ENCODE results near the gene OR1E1.
A peak's percentile ranks its signal among the peaks of the same experiment; 100 is the strongest.
"Not testable (repeated sequence)": the region's sequence is repeated elsewhere in the genome, so short reads cannot be mapped to it uniquely, and the experiment has no call there.

The OR1E1 gene, protein sequence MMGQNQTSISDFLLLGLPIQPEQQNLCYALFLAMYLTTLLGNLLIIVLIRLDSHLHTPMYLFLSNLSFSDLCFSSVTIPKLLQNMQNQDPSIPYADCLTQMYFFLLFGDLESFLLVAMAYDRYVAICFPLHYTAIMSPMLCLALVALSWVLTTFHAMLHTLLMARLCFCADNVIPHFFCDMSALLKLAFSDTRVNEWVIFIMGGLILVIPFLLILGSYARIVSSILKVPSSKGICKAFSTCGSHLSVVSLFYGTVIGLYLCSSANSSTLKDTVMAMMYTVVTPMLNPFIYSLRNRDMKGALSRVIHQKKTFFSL

DNA sequence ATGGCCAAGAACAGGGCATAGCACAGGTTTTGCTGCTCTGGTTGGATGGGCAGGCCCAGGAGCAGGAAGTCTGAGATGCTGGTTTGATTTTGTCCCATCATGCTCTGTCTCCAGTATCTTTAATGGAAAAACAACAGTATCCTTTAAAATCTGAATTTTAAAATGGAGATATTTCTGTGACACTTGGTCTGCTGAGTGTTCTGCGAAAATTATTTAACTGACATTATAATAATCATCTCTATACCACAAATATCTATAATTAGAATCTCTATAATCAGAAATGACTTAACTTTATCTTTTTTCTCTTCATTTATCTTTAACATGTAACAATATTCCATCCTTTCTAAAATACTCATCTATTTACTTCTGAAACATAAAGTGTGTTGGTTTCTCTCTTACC lies at the start of gene OR1E1:
Gene OR1E1, minus strand, starts transcription at position 101 of the 400 bp plus-strand sequence. Its CDS starts 0 bp downstream, at position 101.
- Mint-ChIP-seq H3K27ac (no peak within 1 kb of the TSS), H3K4me3 (no peak within 1 kb of the TSS)
- no peak for ATAC-seq

DNA sequence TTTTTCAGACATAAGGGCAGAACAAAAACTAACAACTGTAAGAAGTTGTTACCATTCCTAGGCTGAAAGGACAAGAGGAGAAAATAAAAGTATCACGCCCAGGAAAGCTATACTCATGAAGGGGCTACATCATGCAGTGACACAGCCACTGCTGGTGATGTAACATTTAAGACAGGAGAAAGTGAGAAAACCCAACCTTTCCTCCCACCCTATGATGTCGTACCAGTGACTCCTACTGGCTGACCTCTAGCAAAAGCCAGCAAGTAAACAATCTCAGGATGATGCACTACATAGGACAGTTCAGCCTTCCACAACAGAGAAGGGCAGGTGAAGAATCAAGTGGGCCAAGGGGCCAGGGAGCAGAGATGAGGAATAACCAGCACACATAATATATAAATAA lies 49.4 kb upstream of the OR1E1 start:
- Mint-ChIP-seq H3K36me3 (peaks cover 5% of the 10 kb centered on the region), H3K4me3 (no peak overlapping the region), H3K27ac (no peak overlapping the region), H3K4me1 (no peaks in the 10 kb centered on the region), H3K9me3 (no peaks in the 10 kb centered on the region)
- ATAC-seq (peak; percentile 42), DNase-seq (ENCODE audit: low spot score in 2 of 2) (no peak)

More for the DNA sequence above, at the start of gene OR1E1:
- DNase-seq (ENCODE audit: low spot score in 2 of 2): no peak
- no peaks in the 10 kb centered on the region for H3K36me3 Mint-ChIP-seq
- no peaks in the 10 kb centered on the region for H3K4me1 Mint-ChIP-seq
- peaks cover 3% of the 10 kb centered on the region for H3K9me3 Mint-ChIP-seq

DNA sequence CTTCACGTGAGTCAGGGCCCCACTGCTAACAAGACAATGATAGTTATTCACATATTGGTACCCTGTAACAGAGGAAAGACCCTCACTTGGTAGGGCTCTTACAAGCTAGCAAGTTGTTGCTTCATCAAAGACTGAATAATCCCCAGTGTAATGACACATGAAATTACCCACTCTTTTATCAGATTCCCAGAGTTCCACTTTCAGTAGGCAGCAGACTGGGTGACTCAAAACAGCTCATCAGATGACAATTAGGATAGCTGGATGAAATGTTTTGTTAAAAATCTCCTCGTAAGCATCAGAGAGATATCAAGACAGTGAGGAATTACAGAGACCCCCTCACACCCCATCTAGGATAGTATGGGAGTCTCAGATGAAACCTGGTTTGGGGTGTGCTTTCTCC lies 42.2 kb upstream of the OR1E1 start:
- Mint-ChIP-seq H3K9me3 (no peaks in the 10 kb centered on the region), H3K4me3 (no peak overlapping the region), H3K27ac (no peak overlapping the region), H3K4me1 (no peaks in the 10 kb centered on the region), H3K36me3 (no peaks in the 10 kb centered on the region)
- ATAC-seq (no peak), DNase-seq (ENCODE audit: low spot score in 2 of 2) (no peak)

DNA sequence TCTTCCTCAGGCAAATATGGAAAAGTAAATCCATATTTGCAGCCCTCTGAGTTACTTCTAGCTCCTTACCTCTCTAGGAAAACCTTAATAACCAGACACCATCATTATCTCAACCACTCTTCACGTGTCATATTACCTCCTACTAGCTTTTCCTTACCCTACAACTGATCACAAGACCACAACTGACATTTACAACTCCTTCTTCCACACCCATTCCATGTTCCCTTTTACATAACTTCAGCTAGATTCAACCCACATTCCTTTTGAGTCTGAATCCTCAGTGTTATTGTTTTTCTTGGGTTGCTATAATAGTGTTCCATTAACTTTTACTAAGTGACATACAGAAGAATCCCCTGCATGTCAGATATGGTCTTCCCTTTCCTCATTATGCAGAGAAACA lies 40.2 kb upstream of the OR1E1 start:
- H3K36me3 Mint-ChIP-seq: no peaks in the 10 kb centered on the region
- ATAC-seq (no peak), DNase-seq (ENCODE audit: low spot score in 2 of 2) (no peak)
- no peaks in the 10 kb centered on the region for H3K4me1 Mint-ChIP-seq
- H3K27ac Mint-ChIP-seq: no peak overlapping the region
- no peaks in the 10 kb centered on the region for H3K9me3 Mint-ChIP-seq
- no peak overlapping the region for H3K4me3 Mint-ChIP-seq

DNA sequence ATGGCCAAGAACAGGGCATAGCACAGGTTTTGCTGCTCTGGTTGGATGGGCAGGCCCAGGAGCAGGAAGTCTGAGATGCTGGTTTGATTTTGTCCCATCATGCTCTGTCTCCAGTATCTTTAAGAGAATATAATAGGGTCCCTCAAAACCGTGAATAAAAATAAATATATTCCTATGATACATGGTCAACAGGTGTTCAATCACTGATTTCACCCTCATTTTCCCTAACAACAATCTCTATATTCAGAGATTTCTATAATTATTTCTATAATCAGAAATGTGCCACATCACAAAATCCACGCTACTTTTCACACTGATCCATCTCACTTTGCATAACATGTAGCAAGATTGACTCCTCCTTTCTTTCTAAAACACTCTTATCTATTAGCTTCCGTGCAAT lies 35.5 kb upstream of the OR1E1 start, which contains the start of gene OR1E2:
Gene OR1E2, minus strand, starts transcription at position 101 of the 400 bp plus-strand sequence. Its CDS starts 0 bp downstream, at position 101.
- no peaks in the 10 kb centered on the region for H3K4me1 Mint-ChIP-seq
- no peak for ATAC-seq

DNA sequence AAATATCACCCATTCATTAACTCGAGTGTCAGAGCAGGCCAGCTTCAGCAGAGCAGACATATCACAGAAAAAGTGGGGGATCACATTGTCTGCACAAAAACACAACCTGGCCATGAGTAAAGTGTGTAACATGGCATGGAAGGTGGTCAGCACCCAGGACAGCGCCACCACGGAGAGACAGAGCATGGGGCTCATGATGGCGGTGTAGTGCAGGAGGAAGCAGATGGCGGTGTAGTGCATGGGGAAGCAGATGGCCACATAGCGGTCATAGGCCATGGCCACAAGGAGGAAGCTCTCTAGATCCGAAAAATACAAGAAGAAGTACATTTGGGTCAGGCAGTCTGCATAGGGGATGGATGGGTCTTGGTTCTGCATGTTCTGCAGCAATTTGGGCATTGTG lies 35.0 kb upstream of the OR1E1 start:
- not testable (repeated sequence) for H3K27ac Mint-ChIP-seq
- peak; percentile 40 for ATAC-seq

More for the DNA sequence above, 35.5 kb upstream of the OR1E1 start, which contains the start of gene OR1E2:
- Mint-ChIP-seq H3K9me3 (no peaks in the 10 kb centered on the region), H3K36me3 (no peaks in the 10 kb centered on the region), H3K4me3 (no peak within 1 kb of the TSS), H3K27ac (no peak within 1 kb of the TSS)
- no peak for DNase-seq (ENCODE audit: low spot score in 2 of 2)

DNA sequence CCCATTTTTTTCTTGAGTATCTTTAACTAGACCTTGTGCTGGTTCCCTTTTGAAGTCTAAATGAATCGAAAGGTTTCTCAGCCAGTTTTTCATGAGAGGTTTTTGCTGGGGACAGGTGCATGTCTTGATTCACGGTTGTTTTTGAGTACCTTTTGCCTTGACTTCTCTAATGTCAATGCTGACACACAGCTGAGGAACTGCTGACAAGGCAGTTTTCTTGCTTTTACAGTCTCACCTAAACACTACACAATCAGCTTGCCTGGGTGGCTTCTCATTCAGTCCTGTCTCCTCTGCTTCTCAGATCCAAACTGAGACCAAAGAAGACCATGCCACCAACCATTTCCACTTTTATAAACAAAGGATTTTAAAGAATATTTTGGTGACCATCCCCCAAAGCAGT lies 20.0 kb upstream of the OR1E1 start:
- Mint-ChIP-seq H3K4me1 (no peaks in the 10 kb centered on the region), H3K27ac (no peak overlapping the region), H3K36me3 (no peaks in the 10 kb centered on the region), H3K9me3 (peaks cover 2% of the 10 kb centered on the region), H3K4me3 (no peak overlapping the region)
- DNase-seq (ENCODE audit: low spot score in 2 of 2): no peak
- ATAC-seq: no peak

More for the DNA sequence above, 35.0 kb upstream of the OR1E1 start:
- not testable (repeated sequence) for H3K9me3 Mint-ChIP-seq; H3K4me3 Mint-ChIP-seq; H3K36me3 Mint-ChIP-seq; H3K4me1 Mint-ChIP-seq; DNase-seq (ENCODE audit: low spot score in 2 of 2)

DNA sequence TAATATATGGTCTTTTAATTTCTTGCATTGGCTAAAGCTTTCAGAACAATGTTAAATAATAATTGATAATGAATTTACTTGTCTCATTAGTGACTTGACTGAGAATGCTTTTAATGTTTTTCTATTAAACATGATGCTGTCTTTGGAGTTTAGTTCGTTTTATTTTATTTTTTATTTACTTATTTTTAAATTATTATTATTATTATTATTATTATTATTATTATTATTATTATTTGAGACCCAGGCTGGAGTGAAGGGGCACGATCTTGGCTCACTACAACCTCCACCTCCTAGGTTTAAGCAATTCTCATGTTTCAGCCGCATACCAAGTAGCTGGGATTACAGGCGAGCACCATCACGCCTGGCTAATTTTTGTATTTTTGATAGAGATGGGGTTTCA lies 17.4 kb upstream of the OR1E1 start:
- Mint-ChIP-seq H3K4me3 (no peak overlapping the region), H3K9me3 (no peaks in the 10 kb centered on the region), H3K36me3 (no peaks in the 10 kb centered on the region), H3K27ac (no peak overlapping the region), H3K4me1 (peaks cover 5% of the 10 kb centered on the region)
- ATAC-seq (no peak), DNase-seq (ENCODE audit: low spot score in 2 of 2) (no peak)

DNA sequence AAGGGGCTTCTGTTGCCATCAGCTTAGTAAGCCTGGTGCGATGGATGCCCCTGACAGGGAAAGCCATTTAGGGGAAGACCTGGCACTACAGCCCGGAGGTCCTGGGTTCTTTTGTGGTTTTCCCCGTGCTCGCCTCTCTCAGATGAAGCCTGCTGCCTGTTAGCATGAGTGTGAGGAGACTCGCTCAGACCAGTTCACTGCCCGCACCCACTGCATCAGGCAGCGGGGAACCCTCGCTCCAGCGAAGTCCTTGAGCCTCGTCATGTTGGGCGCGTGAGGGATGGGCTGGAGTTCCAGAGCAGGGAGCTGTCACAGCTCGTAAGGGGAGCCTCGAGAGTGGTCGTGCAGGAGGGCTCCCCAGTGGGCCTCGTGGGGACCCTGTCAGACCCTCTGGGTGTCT lies 14.0 kb upstream of the OR1E1 start:
- not testable (repeated sequence) for H3K4me3 Mint-ChIP-seq, H3K9me3 Mint-ChIP-seq

DNA sequence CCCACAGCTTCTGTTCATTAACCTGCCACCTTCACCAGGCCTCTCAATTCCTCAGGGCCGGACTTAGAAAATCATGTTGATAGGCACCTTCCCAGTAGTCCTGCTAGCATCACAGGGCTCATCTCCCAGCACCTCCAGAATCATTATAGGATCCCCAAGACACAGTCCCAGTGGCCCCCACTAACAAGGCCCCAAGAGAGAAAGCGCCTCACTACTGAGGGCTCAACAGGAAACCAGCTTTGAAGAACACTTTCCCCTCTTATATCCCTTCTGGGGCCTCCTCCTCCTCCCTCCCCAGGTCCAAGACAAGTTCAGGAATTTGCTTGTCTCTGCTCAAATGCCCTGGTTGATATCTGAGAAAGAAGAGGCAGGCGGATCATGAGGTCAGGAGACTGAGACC lies 12.9 kb upstream of the OR1E1 start, which contains the start of gene OR3A3:
Gene OR3A3, plus strand, starts transcription at position 301 of the 400 bp plus-strand sequence.
- peaks cover 6% of the 10 kb centered on the region for H3K9me3 Mint-ChIP-seq
- H3K4me1 Mint-ChIP-seq: peaks cover 5% of the 10 kb centered on the region
- no peak within 1 kb of the TSS for H3K27ac Mint-ChIP-seq
- DNase-seq (ENCODE audit: low spot score in 2 of 2): no peak
- no peaks in the 10 kb centered on the region for H3K36me3 Mint-ChIP-seq
- H3K4me3 Mint-ChIP-seq: no peak within 1 kb of the TSS
- no peak for ATAC-seq

More for the DNA sequence above, 14.0 kb upstream of the OR1E1 start:
- H3K36me3 Mint-ChIP-seq; H3K4me1 Mint-ChIP-seq; H3K27ac Mint-ChIP-seq; DNase-seq (ENCODE audit: low spot score in 2 of 2): not testable (repeated sequence)
- ATAC-seq: peak; percentile 11

DNA sequence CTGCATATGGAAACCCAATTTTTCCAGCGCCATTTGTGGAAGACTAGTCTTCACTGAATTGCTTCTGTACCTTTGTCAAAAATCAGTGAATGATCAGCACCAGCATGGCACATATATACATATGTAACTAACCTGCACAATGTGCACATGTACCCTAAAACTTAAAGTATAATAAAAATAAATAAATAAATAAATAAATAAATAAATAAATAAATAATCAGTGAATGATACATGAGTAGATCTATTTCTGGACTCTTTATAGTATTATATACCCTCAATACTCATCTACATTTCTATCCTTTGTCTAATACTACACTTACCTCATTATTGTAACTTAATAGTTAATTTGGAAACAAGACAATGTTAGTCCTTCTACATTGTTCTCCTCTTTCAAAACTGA lies 5.6 kb upstream of the OR1E1 start:
- not testable (repeated sequence) for ATAC-seq; H3K27ac Mint-ChIP-seq; H3K4me3 Mint-ChIP-seq; H3K36me3 Mint-ChIP-seq; H3K9me3 Mint-ChIP-seq; DNase-seq (ENCODE audit: low spot score in 2 of 2); H3K4me1 Mint-ChIP-seq

DNA sequence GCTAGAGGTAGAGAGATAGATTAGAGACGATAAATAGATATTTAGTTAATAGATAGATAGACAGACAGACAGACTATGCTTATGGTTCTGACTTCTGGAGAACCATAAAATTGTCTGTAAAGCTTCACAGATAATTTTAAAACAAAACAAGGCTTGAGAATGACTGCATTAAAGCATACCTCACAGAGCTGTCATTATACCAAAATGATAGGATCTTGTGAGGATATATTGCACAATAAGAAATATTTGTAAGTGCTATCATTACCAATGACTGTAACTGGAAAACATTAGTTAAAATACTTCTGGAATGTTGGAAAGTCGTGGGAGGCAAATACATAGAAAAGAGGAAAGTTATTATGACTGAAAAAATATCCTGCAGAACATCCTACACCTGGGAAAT lies 3.6 kb upstream of the OR1E1 start:
- no peaks in the 10 kb centered on the region for H3K36me3 Mint-ChIP-seq
- no peak for DNase-seq (ENCODE audit: low spot score in 2 of 2)
- no peaks in the 10 kb centered on the region for H3K4me1 Mint-ChIP-seq
- no peak overlapping the region for H3K4me3 Mint-ChIP-seq
- H3K27ac Mint-ChIP-seq: no peak overlapping the region
- no peaks in the 10 kb centered on the region for H3K9me3 Mint-ChIP-seq
- no peak for ATAC-seq

DNA sequence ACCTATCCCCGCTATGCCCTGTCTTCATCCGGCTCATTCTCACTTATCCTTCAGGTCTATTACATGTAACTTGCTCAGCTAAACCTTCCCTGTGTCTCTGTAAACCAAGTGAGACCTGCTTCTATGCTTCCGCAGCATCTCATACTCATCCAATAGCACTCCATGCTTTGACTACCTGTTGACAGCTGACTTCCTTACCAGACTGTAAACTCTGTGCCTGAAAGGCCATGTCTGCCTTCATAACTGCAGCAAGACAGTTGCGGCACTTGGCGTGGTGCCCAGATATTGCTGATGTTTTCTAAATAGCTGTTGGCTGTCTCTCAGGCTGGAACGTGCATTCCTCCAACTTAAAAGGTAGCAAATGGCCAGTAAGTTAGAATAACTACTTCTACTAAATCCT lies 1.8 kb upstream of the OR1E1 start:
- Mint-ChIP-seq H3K9me3 (peaks cover 3% of the 10 kb centered on the region), H3K36me3 (no peaks in the 10 kb centered on the region), H3K27ac (no peak overlapping the region), H3K4me3 (no peak overlapping the region), H3K4me1 (no peaks in the 10 kb centered on the region)
- ATAC-seq: no peak
- no peak for DNase-seq (ENCODE audit: low spot score in 2 of 2)

DNA sequence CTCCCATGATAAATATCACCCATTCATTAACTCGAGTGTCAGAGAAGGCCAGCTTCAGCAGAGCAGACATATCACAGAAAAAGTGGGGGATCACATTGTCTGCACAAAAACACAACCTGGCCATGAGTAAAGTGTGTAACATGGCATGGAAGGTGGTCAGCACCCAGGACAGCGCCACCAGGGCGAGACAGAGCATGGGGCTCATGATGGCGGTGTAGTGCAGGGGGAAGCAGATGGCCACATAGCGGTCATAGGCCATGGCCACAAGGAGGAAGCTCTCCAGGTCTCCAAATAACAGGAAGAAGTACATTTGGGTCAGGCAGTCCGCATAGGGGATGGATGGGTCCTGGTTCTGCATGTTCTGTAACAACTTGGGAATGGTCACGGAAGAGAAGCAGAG lies 409 bp downstream of the OR1E1 start:
- H3K9me3 Mint-ChIP-seq; H3K4me3 Mint-ChIP-seq; H3K4me1 Mint-ChIP-seq; DNase-seq (ENCODE audit: low spot score in 2 of 2); H3K27ac Mint-ChIP-seq; ATAC-seq; H3K36me3 Mint-ChIP-seq: not testable (repeated sequence)

DNA sequence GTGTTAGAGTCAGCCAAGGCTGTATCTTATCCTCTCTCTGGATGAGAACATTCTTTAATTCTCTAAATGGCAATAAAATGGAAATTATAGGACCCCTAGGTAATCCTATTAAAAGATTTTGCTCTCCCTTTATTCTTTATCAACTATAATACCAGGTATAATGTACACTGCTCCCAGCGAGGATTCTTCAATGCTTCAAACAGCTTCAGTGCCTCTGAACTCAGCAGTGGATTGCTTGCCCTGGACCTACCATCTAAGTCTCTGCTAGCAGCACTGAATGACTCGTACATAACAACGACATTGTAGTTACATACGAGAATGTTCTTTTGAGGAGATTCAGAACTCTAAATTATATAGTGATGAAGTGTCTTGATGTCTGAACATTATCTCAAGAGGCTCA lies 8.4 kb downstream of the OR1E1 start:
- H3K4me1 Mint-ChIP-seq: no peaks in the 10 kb centered on the region
- no peak for ATAC-seq
- H3K9me3 Mint-ChIP-seq: no peaks in the 10 kb centered on the region

More for the DNA sequence above, 8.4 kb downstream of the OR1E1 start:
- H3K27ac Mint-ChIP-seq: no peak overlapping the region
- H3K4me3 Mint-ChIP-seq: no peak overlapping the region
- no peak for DNase-seq (ENCODE audit: low spot score in 2 of 2)
- no peaks in the 10 kb centered on the region for H3K36me3 Mint-ChIP-seq

All from stimulated activated effector memory CD8-positive, alpha-beta T cell treated with anti-CD3 and anti-CD28 coated beads, Interleukin-12 subunit alpha, Interleukin-12 subunit beta, amount 100 ng/mL, for 72 hours (primary cell).